HCT116 (cell line): ENCODE measurements around the gene OPCML. TPM values are rescaled to one million over a fixed set of nuclear protein-coding genes. Genes with fewer than 3 reads are reported as not detected.

Experiments used
- ATAC-seq: fragments of 200-7000 bp; cut with Tn5 transposase; 2 replicates; pipeline ENCODE4 v1.9.1; 2020; ENCODE audit warnings: mild to moderate bottlenecking, moderate library complexity
- BruUV-seq: library from RNA; stranded (reverse); fragments of 400-500 nt; replicated peaks from 2 replicates; lab custom pipeline; 2021; lab: Mats Ljungman, UMichigan
- CTCF ChIA-PET: fragments of 300-600 bp; sonication (Branson Sonifier 250); formaldehyde crosslinking; loops from one replicate; lab custom pipeline; 2021; ENCODE audit warnings: antibody characterized with exemption; lab: Charles Lee
- POLR2A ChIA-PET: fragments of 300-600, 350-600 bp; sonication (Branson Sonifier 250); formaldehyde crosslinking; loops from one replicate; lab custom pipeline; 2021; ENCODE audit warnings: antibody characterized with exemption; lab: Charles Lee
- RAD21 ChIA-PET, 2 experiments: fragments of 300-600 bp; sonication (Branson Sonifier 250); formaldehyde crosslinking; loops; one replicate each; lab custom pipeline; 2023; ENCODE audit warnings: low total read pairs in 2 of 2; ENCODE audit not compliant: uncharacterized antibody in 2 of 2, unreplicated experiment in 2 of 2, low non-redundant PET in 1 of 2; lab: Charles Lee
- DNase-seq: peaks from one replicate; pipeline ENCODE4 v3.0.0-alpha.2; 2010; ENCODE audit warnings: low read depth, low spot score
- H2AFZ ChIP-seq: fragments of 200-600 bp; shearing (Covaris generic), sonication (generic); 2 replicates; pipeline ENCODE4 v1.6.1; 2017; ENCODE audit warnings: low read depth, mixed run types, mixed read lengths, antibody characterized with exemption, low read length; ENCODE audit not compliant: poor library complexity, severe bottlenecking
- H3K27ac ChIP-seq: 2 replicates; pipeline ENCODE4 v1.5.1; 2012; ENCODE audit warnings: low read depth, low read length
- H3K27me3 ChIP-seq: fragments of 200-600 bp; sonication (generic); 2 replicates; pipeline ENCODE4 v1.6.1; 2016; ENCODE audit warnings: mixed run types, low read length, mixed read lengths; ENCODE audit not compliant: insufficient read depth
- H3K36me3 ChIP-seq, 2 experiments: fragments of 200-500 bp in 1 of 2; fragments of 200-600 bp in 1 of 2; sonication (Bioruptor generic) in 1 of 2; sonication (generic) in 1 of 2; 2 replicates each; pipeline versions ENCODE4 v1.5.1 to v1.6.1; 2014 to 2016; ENCODE audit warnings: low read length in 2 of 2, inconsistent platforms in 1 of 2, mixed read lengths in 1 of 2, mixed run types in 1 of 2; ENCODE audit not compliant: insufficient read depth in 2 of 2, control insufficient read depth in 1 of 2
- H3K4me1 ChIP-seq, 2 experiments: fragments of 200-600 bp in 1 of 2; sonication (generic) in 1 of 2; 2 replicates each; pipeline versions ENCODE4 v1.5.1 to v1.6.1; 2012 to 2017; ENCODE audit warnings: low read length in 2 of 2, inconsistent platforms in 1 of 2, mild to moderate bottlenecking in 1 of 2, mixed read lengths in 1 of 2, mixed run types in 1 of 2, moderate library complexity in 1 of 2; ENCODE audit not compliant: insufficient read depth in 2 of 2, control insufficient read depth in 1 of 2
- H3K4me2 ChIP-seq: fragments of 200-600 bp; sonication (generic); 2 replicates; pipeline ENCODE4 v1.6.1; 2017; ENCODE audit warnings: mixed run types, low read length, mixed read lengths
- H3K4me3 ChIP-seq, 2 experiments: fragments of 200-600 bp in 1 of 2; sonication (generic) in 1 of 2; replicated peaks in 1 of 2; 2 replicates each; pipeline ENCODE4 v1.5.1; 2011 to 2016; ENCODE audit warnings: low read length in 2 of 2, control low read depth in 1 of 2, low read depth in 1 of 2, mild to moderate bottlenecking in 1 of 2, mixed read lengths in 1 of 2, mixed run types in 1 of 2
- H3K79me2 ChIP-seq: fragments of 200-600 bp; sonication (generic); 2 replicates; pipeline ENCODE4 v1.6.1; 2017; ENCODE audit warnings: mild to moderate bottlenecking, mixed run types, low read length, moderate library complexity, mixed read lengths; ENCODE audit not compliant: insufficient read depth
- H3K9ac ChIP-seq: fragments of 200-600 bp; sonication (generic); 2 replicates; pipeline ENCODE4 v1.6.1; 2016; ENCODE audit warnings: low read length, mixed read lengths
- H3K9me2 ChIP-seq: fragments of 200-600 bp; sonication (generic), shearing (Covaris generic); 2 replicates; pipeline ENCODE4 v1.6.1; 2017; ENCODE audit warnings: mixed run types, mild to moderate bottlenecking, moderate library complexity; ENCODE audit not compliant: insufficient read depth
- H3K9me3 ChIP-seq, 2 experiments: fragments of 200-500 bp in 1 of 2; fragments of 200-600 bp in 1 of 2; sonication (Bioruptor generic) in 1 of 2; sonication (generic) in 1 of 2; 2 replicates each; pipeline ENCODE4 v1.6.1; 2014 to 2017; ENCODE audit warnings: low read length in 2 of 2, mixed read lengths in 2 of 2, inconsistent platforms in 1 of 2, low read depth in 1 of 2, mild to moderate bottlenecking in 1 of 2, mixed run types in 1 of 2, moderate library complexity in 1 of 2; ENCODE audit not compliant: control insufficient read depth in 1 of 2, insufficient read depth in 1 of 2
- H4K20me1 ChIP-seq: fragments of 200-600 bp; sonication (generic), shearing (Covaris generic); 2 replicates; pipeline ENCODE4 v1.6.1; 2017; ENCODE audit warnings: mixed run types, mild to moderate bottlenecking, moderate library complexity; ENCODE audit not compliant: insufficient read depth
- CBX3 ChIP-seq: IDR thresholded peaks from 2 replicates; pipeline ENCODE4 v1.6.1; 2012; ENCODE audit warnings: low read depth
- EZH2 ChIP-seq: fragments of 200-600 bp; sonication (generic); IDR thresholded peaks from 2 replicates; pipeline ENCODE4 v1.6.1; 2017; ENCODE audit warnings: antibody characterized with exemption, mixed run types
- FOSL1 ChIP-seq: IDR thresholded peaks from 2 replicates; pipeline ENCODE4 v1.6.1; 2012; ENCODE audit warnings: low read depth
- POLR2A ChIP-seq: IDR thresholded peaks from 2 replicates; pipeline ENCODE4 v1.7.0; 2011; ENCODE audit warnings: borderline replicate concordance; ENCODE audit not compliant: insufficient read depth, insufficient read length; ENCODE audit errors: extremely low read depth
- POLR2AphosphoS5 ChIP-seq: IDR thresholded peaks from 2 replicates; pipeline ENCODE4 v1.6.1; 2011; ENCODE audit warnings: mild to moderate bottlenecking, low read depth, low read length, moderate library complexity
- RAD21 ChIP-seq: IDR thresholded peaks from 2 replicates; pipeline ENCODE4 v1.6.1; 2012; ENCODE audit warnings: low read depth, mild to moderate bottlenecking
- SRF ChIP-seq: IDR thresholded peaks from 2 replicates; pipeline ENCODE4 v1.6.1; 2012; ENCODE audit warnings: low read depth
- TCF7L2 ChIP-seq: IDR thresholded peaks from 2 replicates; pipeline ENCODE4 v1.7.0; 2011; ENCODE audit warnings: borderline replicate concordance, inconsistent platforms; ENCODE audit not compliant: insufficient read depth, insufficient read length; ENCODE audit errors: extremely low read depth
- YY1 ChIP-seq: IDR thresholded peaks from 2 replicates; pipeline ENCODE4 v1.6.1; 2011; ENCODE audit warnings: low read length, low read depth, moderate library complexity, mild to moderate bottlenecking; ENCODE audit not compliant: insufficient replicate concordance; ENCODE audit errors: extremely low read depth
- ZFX ChIP-seq: fragments of 450-650 bp; IDR thresholded peaks from 2 replicates; pipeline ENCODE4 v1.6.1; 2017
- intact Hi-C: fragments of 100-400 bp; cut with micrococcal nuclease; formaldehyde crosslinking; loops from 2 replicates; pipeline ENCODE4 v1.10.0; 2022
- total RNA-seq: library from RNA; stranded (reverse); gene quantifications from one replicate; pipeline ENCODE4 v1.2.1, GENCODE V29; 2021; ENCODE audit not compliant: unreplicated experiment
- TF ChIP-seq, protein P1 (sequence below): IDR thresholded peaks from 2 replicates; pipeline ENCODE4 v1.6.1; 2011; ENCODE audit warnings: mild to moderate bottlenecking, low read length, moderate library complexity; ENCODE audit not compliant: insufficient replicate concordance; ENCODE audit errors: extremely low read depth
- TF ChIP-seq, protein P2 (sequence below), 3 experiments: fragments of 200-600 bp in 1 of 3; sonication (generic) in 1 of 3; IDR thresholded peaks in 2 of 3; conservative IDR thresholded peaks in 1 of 3; 2 replicates each; pipeline ENCODE4 v1.5.1; 2012 to 2017; ENCODE audit warnings: low read depth in 2 of 3, low read length in 2 of 3, antibody characterized with exemption in 1 of 3, borderline replicate concordance in 1 of 3, control low read depth in 1 of 3, mild to moderate bottlenecking in 1 of 3, mixed read lengths in 1 of 3, mixed run types in 1 of 3, moderate library complexity in 1 of 3; ENCODE audit not compliant: insufficient read depth in 1 of 3

OPCML gene
- total RNA-seq, 1 experiment from 2014 or later: not detected

DNA sequence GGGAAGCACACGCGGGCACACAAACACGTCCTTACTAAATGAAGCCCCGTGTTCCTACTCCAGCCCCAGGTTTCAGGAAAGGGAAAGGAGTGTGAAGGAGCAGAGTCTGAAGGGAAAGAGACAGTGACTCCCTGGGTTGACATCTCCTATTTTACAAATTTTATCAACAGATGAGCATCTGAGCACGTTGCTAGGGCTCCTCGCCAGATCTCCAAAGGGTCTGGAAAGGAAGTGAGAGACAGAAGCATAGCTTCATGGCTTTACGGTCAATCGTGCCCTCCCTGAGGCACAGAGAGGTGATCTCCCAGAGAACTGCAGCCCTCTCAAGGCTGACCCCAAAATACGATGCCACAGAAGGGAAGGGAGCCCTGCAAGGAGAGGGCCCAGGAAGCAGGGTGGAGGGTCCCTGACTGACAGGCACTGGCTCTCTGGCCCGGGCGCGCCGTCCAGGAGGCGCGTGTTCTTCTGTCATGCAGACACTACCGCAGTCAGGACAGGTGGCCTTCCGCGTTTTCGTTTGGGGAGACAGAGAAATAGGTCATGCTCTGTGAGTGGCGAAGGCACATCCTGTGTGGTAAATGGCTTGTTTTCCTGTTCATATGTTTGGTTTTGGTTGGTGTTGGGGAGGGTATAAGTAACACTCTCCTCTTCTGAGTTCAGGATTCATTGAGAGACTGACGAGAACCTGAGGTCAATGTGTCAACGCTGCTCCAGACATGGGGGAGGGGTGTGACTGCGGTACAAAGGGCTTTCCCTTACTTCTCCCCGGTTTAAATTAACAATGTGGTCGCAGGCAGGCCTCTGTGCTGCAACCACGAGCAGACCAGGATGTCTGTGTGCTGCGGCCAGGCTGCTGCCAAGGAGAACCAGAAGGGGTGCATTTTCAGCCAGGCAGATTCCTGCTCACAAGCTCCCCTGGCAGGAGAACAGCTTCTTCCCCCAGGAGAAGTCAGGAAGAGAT lies 813.3 kb downstream of the OPCML start:
- H2AFZ ChIP-seq: no peak overlapping the region
- TF ChIP-seq POLR2A: no peak
- TF ChIP-seq FOSL1: no peak
- TF ChIP-seq RAD21: no peak
- TF ChIP-seq SRF: no peak
- TF ChIP-seq YY1: no peak
- TF ChIP-seq CBX3: no peak
- TF ChIP-seq EZH2: no peak
- TF ChIP-seq, protein P1, sequence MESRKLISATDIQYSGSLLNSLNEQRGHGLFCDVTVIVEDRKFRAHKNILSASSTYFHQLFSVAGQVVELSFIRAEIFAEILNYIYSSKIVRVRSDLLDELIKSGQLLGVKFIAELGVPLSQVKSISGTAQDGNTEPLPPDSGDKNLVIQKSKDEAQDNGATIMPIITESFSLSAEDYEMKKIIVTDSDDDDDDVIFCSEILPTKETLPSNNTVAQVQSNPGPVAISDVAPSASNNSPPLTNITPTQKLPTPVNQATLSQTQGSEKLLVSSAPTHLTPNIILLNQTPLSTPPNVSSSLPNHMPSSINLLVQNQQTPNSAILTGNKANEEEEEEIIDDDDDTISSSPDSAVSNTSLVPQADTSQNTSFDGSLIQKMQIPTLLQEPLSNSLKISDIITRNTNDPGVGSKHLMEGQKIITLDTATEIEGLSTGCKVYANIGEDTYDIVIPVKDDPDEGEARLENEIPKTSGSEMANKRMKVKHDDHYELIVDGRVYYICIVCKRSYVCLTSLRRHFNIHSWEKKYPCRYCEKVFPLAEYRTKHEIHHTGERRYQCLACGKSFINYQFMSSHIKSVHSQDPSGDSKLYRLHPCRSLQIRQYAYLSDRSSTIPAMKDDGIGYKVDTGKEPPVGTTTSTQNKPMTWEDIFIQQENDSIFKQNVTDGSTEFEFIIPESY: no peak
- TF ChIP-seq, protein P2, sequence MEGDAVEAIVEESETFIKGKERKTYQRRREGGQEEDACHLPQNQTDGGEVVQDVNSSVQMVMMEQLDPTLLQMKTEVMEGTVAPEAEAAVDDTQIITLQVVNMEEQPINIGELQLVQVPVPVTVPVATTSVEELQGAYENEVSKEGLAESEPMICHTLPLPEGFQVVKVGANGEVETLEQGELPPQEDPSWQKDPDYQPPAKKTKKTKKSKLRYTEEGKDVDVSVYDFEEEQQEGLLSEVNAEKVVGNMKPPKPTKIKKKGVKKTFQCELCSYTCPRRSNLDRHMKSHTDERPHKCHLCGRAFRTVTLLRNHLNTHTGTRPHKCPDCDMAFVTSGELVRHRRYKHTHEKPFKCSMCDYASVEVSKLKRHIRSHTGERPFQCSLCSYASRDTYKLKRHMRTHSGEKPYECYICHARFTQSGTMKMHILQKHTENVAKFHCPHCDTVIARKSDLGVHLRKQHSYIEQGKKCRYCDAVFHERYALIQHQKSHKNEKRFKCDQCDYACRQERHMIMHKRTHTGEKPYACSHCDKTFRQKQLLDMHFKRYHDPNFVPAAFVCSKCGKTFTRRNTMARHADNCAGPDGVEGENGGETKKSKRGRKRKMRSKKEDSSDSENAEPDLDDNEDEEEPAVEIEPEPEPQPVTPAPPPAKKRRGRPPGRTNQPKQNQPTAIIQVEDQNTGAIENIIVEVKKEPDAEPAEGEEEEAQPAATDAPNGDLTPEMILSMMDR (IDR thresholded peaks at IDR 0.05 in 2 of 3, conservative IDR thresholded peaks at IDR 0.05 in 1 of 3; ENCODE audit: borderline replicate concordance in 1 of 3, insufficient read depth in 1 of 3, low read depth in 2 of 3, low read length in 2 of 3): no peak
- TF ChIP-seq ZFX: no peak
- no peak for TF ChIP-seq TCF7L2
- TF ChIP-seq POLR2AphosphoS5: no peak
- peaks cover 4 to 27% of the 10 kb centered on the region in 2 experiments; a peak in 2 of 4 replicates for H3K9me3 ChIP-seq
- no peaks in the 10 kb centered on the region for H4K20me1 ChIP-seq
- H3K4me3 ChIP-seq: no peak overlapping the region
- no peaks in the 10 kb centered on the region for H3K9me2 ChIP-seq
- no peak overlapping the region for H3K27ac ChIP-seq
- ATAC-seq (no peak), DNase-seq (no peak)
- CTCF ChIA-PET: no interaction called here
- H3K9ac ChIP-seq: no peak overlapping the region
- H3K36me3 ChIP-seq: no peaks in the 10 kb centered on the region
- POLR2A ChIA-PET: no interaction called here
- no TSS peak for BruUV-seq
- RAD21 ChIA-PET: no interaction called here
- no peaks in the 10 kb centered on the region for H3K79me2 ChIP-seq
- no peak overlapping the region for H3K4me2 ChIP-seq
- intact Hi-C loops: no loop called here
- H3K27me3 ChIP-seq: no peaks in the 10 kb centered on the region
- no peaks in the 10 kb centered on the region for H3K4me1 ChIP-seq
